DND-41 (cell line): Measurements from ENCODE around the gene ARPIN.
A peak's percentile ranks its signal among the peaks of the same experiment; 100 is the strongest.

Experiments
- ATAC-seq: fragments of 200-7000 bp; cut with Tn5 transposase; 3 replicates; pipeline ENCODE4 v1.9.1; 2021; ENCODE audit warnings: low read depth; ENCODE audit not compliant: insufficient read depth
- DNase-seq: peaks from one replicate; pipeline ENCODE4 v3.0.0-alpha.2; 2020
- H2AFZ ChIP-seq: 2 replicates; pipeline ENCODE4 v1.6.0; 2012; ENCODE audit warnings: low read depth, low read length
- H3K27ac ChIP-seq: 2 replicates; pipeline ENCODE4 v1.5.1; 2012; ENCODE audit warnings: low read length, inconsistent platforms
- H3K27me3 ChIP-seq: fragments of 200-600 bp; sonication (generic); 2 replicates; pipeline ENCODE4 v1.6.0; 2012; ENCODE audit warnings: low read length, mild to moderate bottlenecking, inconsistent platforms; ENCODE audit not compliant: insufficient read depth, poor library complexity
- H3K36me3 ChIP-seq: 2 replicates; pipeline ENCODE4 v1.5.1; 2012; ENCODE audit warnings: low read length, inconsistent platforms; ENCODE audit not compliant: insufficient read depth
- H3K4me1 ChIP-seq: 2 replicates; pipeline ENCODE4 v1.5.1; 2012; ENCODE audit warnings: mild to moderate bottlenecking, low read length; ENCODE audit not compliant: insufficient read depth
- H3K4me2 ChIP-seq: 2 replicates; pipeline ENCODE4 v1.6.0; 2012; ENCODE audit warnings: mild to moderate bottlenecking, moderate library complexity, low read length, inconsistent platforms; ENCODE audit not compliant: insufficient read depth
- H3K4me3 ChIP-seq, 2 experiments: fragments of 200-600 bp in 1 of 2; shearing (Covaris generic) in 1 of 2; 2 replicates each; pipeline ENCODE4 v1.5.1; 2012 to 2016; ENCODE audit warnings: inconsistent platforms in 2 of 2, low read length in 2 of 2, mild to moderate bottlenecking in 2 of 2, low read depth in 1 of 2, moderate library complexity in 1 of 2
- H3K79me2 ChIP-seq: 2 replicates; pipeline ENCODE4 v1.6.0; 2012; ENCODE audit warnings: low read length, inconsistent platforms; ENCODE audit not compliant: insufficient read depth
- H3K9ac ChIP-seq: 2 replicates; pipeline ENCODE4 v1.6.0; 2012; ENCODE audit warnings: low read depth, mild to moderate bottlenecking, inconsistent platforms, low read length, moderate library complexity
- H3K9me3 ChIP-seq: 2 replicates; pipeline ENCODE4 v1.5.1; 2012; ENCODE audit warnings: low read length, moderate library complexity, mild to moderate bottlenecking, inconsistent platforms; ENCODE audit not compliant: insufficient read depth, severe bottlenecking
- H4K20me1 ChIP-seq: 2 replicates; pipeline ENCODE4 v1.6.0; 2012; ENCODE audit warnings: low read length; ENCODE audit not compliant: insufficient read depth
- EZH2 ChIP-seq: IDR thresholded peaks from 3 replicates; pipeline ENCODE4 v1.6.1; 2012; ENCODE audit warnings: borderline replicate concordance, low read depth, mild to moderate bottlenecking, moderate library complexity, low read length, inconsistent platforms; ENCODE audit not compliant: severe bottlenecking
- TF ChIP-seq, protein P1 (sequence below): IDR thresholded peaks from 2 replicates; pipeline ENCODE4 v1.5.1; 2012; ENCODE audit warnings: borderline replicate concordance, low read length, moderate library complexity, mild to moderate bottlenecking; ENCODE audit not compliant: poor library complexity, severe bottlenecking; ENCODE audit errors: extremely low read depth

ARPIN gene

DNA sequence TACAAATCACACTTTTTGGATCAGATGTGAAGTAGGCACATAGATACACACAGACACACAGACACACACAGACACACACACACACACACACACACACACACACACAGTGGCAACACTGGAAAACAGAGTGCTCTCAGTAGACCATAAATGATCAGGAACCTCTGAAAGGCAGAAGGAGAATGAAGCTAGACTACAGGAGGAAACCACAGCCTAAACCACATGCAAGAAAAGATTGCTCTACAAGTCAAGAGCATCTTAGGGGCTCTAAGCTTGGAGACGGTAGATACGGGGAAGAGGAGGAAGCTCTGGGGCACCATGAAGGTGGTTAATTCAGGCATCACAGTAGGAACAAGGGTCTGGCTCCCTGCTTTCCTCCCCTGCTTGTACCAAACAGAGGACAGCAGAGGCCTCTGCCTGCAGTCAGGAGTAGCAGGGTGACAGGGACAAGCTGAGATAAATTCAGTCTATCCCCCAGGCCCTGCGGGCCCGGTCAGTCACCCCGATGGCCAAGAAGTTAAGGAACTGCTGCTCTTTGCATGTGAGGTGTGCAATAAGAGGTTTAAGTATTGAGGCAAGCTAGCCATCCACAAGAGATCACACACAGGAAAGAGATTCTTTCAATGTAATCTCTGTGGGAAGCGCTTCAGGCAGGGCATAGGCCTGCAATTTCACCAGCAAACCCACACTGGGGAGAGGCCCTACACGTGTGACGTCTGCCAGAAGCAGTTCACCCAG lies 23.5 kb upstream of the ARPIN start:
- H3K79me2 ChIP-seq, result no peaks in the 10 kb centered on the region
- no peak overlapping the region for H3K4me2 ChIP-seq
- H3K4me1 ChIP-seq, result peaks cover 12% of the 10 kb centered on the region
- no peak overlapping the region for H3K9ac ChIP-seq
- H3K27me3 ChIP-seq, result peaks cover 4% of the 10 kb centered on the region
- no peak overlapping the region for H2AFZ ChIP-seq
- H3K36me3 ChIP-seq, result no peaks in the 10 kb centered on the region
- DNase-seq (peak; percentile 69), ATAC-seq (peak; percentile 99)
- H3K27ac ChIP-seq, result no peak overlapping the region
- no peaks in the 10 kb centered on the region for H4K20me1 ChIP-seq
- no peak overlapping the region for H3K4me3 ChIP-seq
- H3K9me3 ChIP-seq, result no peaks in the 10 kb centered on the region
- no peak for TF ChIP-seq EZH2
- TF ChIP-seq, protein P1, sequence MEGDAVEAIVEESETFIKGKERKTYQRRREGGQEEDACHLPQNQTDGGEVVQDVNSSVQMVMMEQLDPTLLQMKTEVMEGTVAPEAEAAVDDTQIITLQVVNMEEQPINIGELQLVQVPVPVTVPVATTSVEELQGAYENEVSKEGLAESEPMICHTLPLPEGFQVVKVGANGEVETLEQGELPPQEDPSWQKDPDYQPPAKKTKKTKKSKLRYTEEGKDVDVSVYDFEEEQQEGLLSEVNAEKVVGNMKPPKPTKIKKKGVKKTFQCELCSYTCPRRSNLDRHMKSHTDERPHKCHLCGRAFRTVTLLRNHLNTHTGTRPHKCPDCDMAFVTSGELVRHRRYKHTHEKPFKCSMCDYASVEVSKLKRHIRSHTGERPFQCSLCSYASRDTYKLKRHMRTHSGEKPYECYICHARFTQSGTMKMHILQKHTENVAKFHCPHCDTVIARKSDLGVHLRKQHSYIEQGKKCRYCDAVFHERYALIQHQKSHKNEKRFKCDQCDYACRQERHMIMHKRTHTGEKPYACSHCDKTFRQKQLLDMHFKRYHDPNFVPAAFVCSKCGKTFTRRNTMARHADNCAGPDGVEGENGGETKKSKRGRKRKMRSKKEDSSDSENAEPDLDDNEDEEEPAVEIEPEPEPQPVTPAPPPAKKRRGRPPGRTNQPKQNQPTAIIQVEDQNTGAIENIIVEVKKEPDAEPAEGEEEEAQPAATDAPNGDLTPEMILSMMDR, result no peak

DNA sequence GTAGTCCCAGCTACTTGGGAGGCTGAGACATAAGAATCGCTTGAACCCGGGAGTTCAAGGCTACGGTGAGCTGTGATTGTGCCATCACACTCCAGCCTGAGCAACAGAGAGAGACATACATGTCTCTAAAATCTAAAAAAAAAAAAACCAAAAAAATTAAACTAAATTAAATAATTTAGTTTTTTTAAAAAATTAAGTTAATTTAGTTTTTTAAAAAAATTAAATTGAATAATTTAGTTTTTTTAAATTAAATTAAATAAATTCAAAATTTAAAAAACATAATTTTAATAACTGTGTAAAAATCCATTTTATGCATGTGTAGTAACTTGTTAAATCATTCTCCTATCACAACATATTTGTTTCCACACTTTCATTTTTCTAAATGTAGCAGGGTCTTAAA lies 20.1 kb upstream of the ARPIN start:
- Histone ChIP-seq H3K4me2 (no peak overlapping the region), H3K4me1 (peaks cover 12% of the 10 kb centered on the region), H3K9me3 (no peaks in the 10 kb centered on the region), H2AFZ (no peak overlapping the region), H3K9ac (no peak overlapping the region), H3K36me3 (no peaks in the 10 kb centered on the region), H3K27me3 (no peaks in the 10 kb centered on the region), H3K79me2 (no peaks in the 10 kb centered on the region), H4K20me1 (no peaks in the 10 kb centered on the region), H3K4me3 (no peak overlapping the region), H3K27ac (no peak overlapping the region)
- TF ChIP-seq, protein P1, result no peak
- no peak for TF ChIP-seq EZH2
- DNase-seq (no peak), ATAC-seq (no peak)

DNA sequence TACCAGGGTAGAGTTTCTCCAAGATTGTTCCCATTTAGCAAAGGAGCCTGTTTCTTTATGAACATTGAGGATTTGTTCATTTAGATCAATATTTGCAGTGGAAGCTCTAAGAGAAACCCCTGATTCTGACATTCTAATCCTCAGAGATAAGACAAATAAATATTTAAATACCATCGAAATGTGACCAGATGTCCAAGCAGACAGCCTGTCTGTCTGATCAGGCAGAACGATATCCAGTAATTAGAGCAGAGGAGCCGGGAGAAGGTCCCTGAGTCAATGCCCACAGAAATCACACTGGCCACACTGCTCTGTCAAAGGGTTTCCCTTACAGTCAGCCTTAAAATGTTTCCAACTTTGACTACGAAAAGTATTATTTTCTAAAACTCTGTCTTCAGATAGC lies 15.7 kb upstream of the ARPIN start:
- no peaks in the 10 kb centered on the region for H3K36me3 ChIP-seq
- DNase-seq (no peak), ATAC-seq (no peak)
- H3K79me2 ChIP-seq, result no peaks in the 10 kb centered on the region
- TF ChIP-seq, protein P1, result no peak
- TF ChIP-seq EZH2, result no peak
- no peaks in the 10 kb centered on the region for H4K20me1 ChIP-seq
- H2AFZ ChIP-seq, result no peak overlapping the region
- H3K9ac ChIP-seq, result no peak overlapping the region
- no peak overlapping the region for H3K4me3 ChIP-seq
- H3K4me1 ChIP-seq, result no peaks in the 10 kb centered on the region
- H3K27ac ChIP-seq, result no peak overlapping the region
- no peak overlapping the region for H3K4me2 ChIP-seq
- no peaks in the 10 kb centered on the region for H3K27me3 ChIP-seq
- no peaks in the 10 kb centered on the region for H3K9me3 ChIP-seq
